Kasumi-1 (cell line): ENCODE results near the gene ATP2B2.
"Not testable (repeated sequence)": the region's sequence is repeated elsewhere in the genome, so short reads cannot be mapped to it uniquely, and the experiment has no call there.

Experiments
- DNase-seq, 2 experiments: peaks; one replicate each; lab custom pipeline; 2025; lab: John Stamatoyannopoulos, UW

Gene ATP2B2

GRCh38 chr3:10382892-10383849, 122.2 kb downstream of the ATP2B2 start:
- DNase-seq: no peak

GRCh38 chr3:10382445-10382844, 122.9 kb downstream of the ATP2B2 start:
- not testable (repeated sequence) for DNase-seq

- DNase-seq: no peak
Measured at GRCh38 chr3:10381336-10381735, 124.0 kb downstream of the ATP2B2 start.

GRCh38 chr3:10380906-10381305, 124.5 kb downstream of the ATP2B2 start:
- DNase-seq: no peak

GRCh38 chr3:10379961-10380360, 125.4 kb downstream of the ATP2B2 start:
- DNase-seq: no peak

- no peak for DNase-seq
Measured at GRCh38 chr3:10379161-10379560, 126.2 kb downstream of the ATP2B2 start.

- no peak for DNase-seq
Measured at GRCh38 chr3:10378742-10379141, 126.6 kb downstream of the ATP2B2 start.

GRCh38 chr3:10378246-10378645, 127.1 kb downstream of the ATP2B2 start:
- DNase-seq: no peak

GRCh38 chr3:10377148-10377725, 128.1 kb downstream of the ATP2B2 start:
- DNase-seq: no peak

GRCh38 chr3:10376353-10376752, 129.0 kb downstream of the ATP2B2 start:
- no peak for DNase-seq

- DNase-seq: no peak
Measured at GRCh38 chr3:10375296-10376053, 129.9 kb downstream of the ATP2B2 start.

GRCh38 chr3:10374311-10374710, 131.1 kb downstream of the ATP2B2 start:
- no peak for DNase-seq

GRCh38 chr3:10373686-10374261, 131.6 kb downstream of the ATP2B2 start:
- no peak for DNase-seq

GRCh38 chr3:10371789-10372188, 133.6 kb downstream of the ATP2B2 start:
- no peak for DNase-seq

GRCh38 chr3:10371167-10371566, 134.2 kb downstream of the ATP2B2 start:
- DNase-seq: no peak

- DNase-seq: peak; percentile 86 to 93
Measured at GRCh38 chr3:10370429-10370828, 135.0 kb downstream of the ATP2B2 start.

GRCh38 chr3:10368512-10368911, 136.9 kb downstream of the ATP2B2 start:
- no peak for DNase-seq

- DNase-seq: no peak
Measured at GRCh38 chr3:10367506-10367905, 137.9 kb downstream of the ATP2B2 start.

GRCh38 chr3:10366651-10367101, 138.7 kb downstream of the ATP2B2 start:
- peak; percentile 83 for DNase-seq

- no peak for DNase-seq
Measured at GRCh38 chr3:10365791-10366190, 139.6 kb downstream of the ATP2B2 start.

- DNase-seq: no peak
Measured at GRCh38 chr3:10365316-10365715, 140.1 kb downstream of the ATP2B2 start.

GRCh38 chr3:10364806-10365205, 140.6 kb downstream of the ATP2B2 start:
- DNase-seq: no peak
